CD4-positive, alpha-beta T cell (primary cell): ENCODE results near the gene LVRN. TPM values are rescaled to one million over a fixed set of nuclear protein-coding genes. Genes with fewer than 3 reads are reported as not detected.

ENCODE experiments used
- ATAC-seq: fragments of 200-7000 bp; cut with Tn5 transposase; one replicate; pipeline ENCODE4 v1.10.0; 2022; ENCODE audit warnings: mild to moderate bottlenecking; ENCODE audit not compliant: poor library complexity
- CTCF ChIA-PET: fragments of 350-600 bp; sonication (Branson Sonifier 250); formaldehyde crosslinking; loops from one replicate; lab custom pipeline; 2021; ENCODE audit warnings: antibody characterized with exemption, inconsistent platforms; lab: Charles Lee
- POLR2A ChIA-PET: fragments of 350-600 bp; sonication (Branson Sonifier 250); formaldehyde crosslinking; loops from one replicate; lab custom pipeline; 2021; ENCODE audit warnings: antibody characterized with exemption, inconsistent platforms; lab: Charles Lee
- DNase-seq, 14 experiments: peaks; one replicate each; pipeline ENCODE4 v3.0.0-alpha.2; 2013 to 2020; ENCODE audit warnings: mixed read lengths in 2 of 14
- H3K27ac ChIP-seq, 2 donors: one replicate each; pipeline versions ENCODE4 v1.5.1 to v1.7.0; 2013; ENCODE audit warnings: low read length in 2 of 2, low read depth in 1 of 2, mild to moderate bottlenecking in 1 of 2
- H3K27me3 ChIP-seq, 2 experiments: 1 replicate in 1 of 2; 2 replicates in 1 of 2; pipeline versions ENCODE4 v1.6.1 to v1.7.0; 2013; ENCODE audit warnings: low read length in 2 of 2, control low read depth in 1 of 2, mild to moderate bottlenecking in 1 of 2, moderate library complexity in 1 of 2; ENCODE audit not compliant: insufficient read depth in 2 of 2, control insufficient read depth in 1 of 2
- H3K36me3 ChIP-seq: one replicate; pipeline ENCODE4 v1.6.1; 2013; ENCODE audit warnings: low read length, control low read depth; ENCODE audit not compliant: insufficient read depth
- H3K4me1 ChIP-seq: one replicate; pipeline ENCODE4 v1.6.1; 2013; ENCODE audit warnings: low read length, control low read depth; ENCODE audit not compliant: insufficient read depth
- H3K4me3 ChIP-seq: one replicate; pipeline ENCODE4 v1.5.1; 2013; ENCODE audit warnings: mild to moderate bottlenecking, low read length, moderate library complexity
- H3K9me3 ChIP-seq, 2 experiments: 1 replicate in 1 of 2; 2 replicates in 1 of 2; pipeline versions ENCODE4 v1.6.1 to v1.7.0; 2013; ENCODE audit warnings: low read length in 2 of 2, mild to moderate bottlenecking in 2 of 2, control low read depth in 1 of 2, moderate library complexity in 1 of 2; ENCODE audit not compliant: control insufficient read depth in 1 of 2, insufficient read depth in 1 of 2
- H3K27ac Mint-ChIP-seq: one replicate; pipeline ENCODE4 v1.8.0; 2020; ENCODE audit warnings: mixed read lengths
- H3K27me3 Mint-ChIP-seq: one replicate; pipeline ENCODE4 v1.8.0; 2021; ENCODE audit warnings: mixed read lengths
- H3K36me3 Mint-ChIP-seq: one replicate; pipeline ENCODE4 v1.8.0; 2021; ENCODE audit warnings: low read depth, mixed read lengths
- H3K4me1 Mint-ChIP-seq: one replicate; pipeline ENCODE4 v1.8.0; 2021; ENCODE audit warnings: low read depth, mixed read lengths
- H3K4me3 Mint-ChIP-seq: one replicate; pipeline ENCODE4 v1.8.0; 2020; ENCODE audit warnings: mild to moderate bottlenecking, mixed read lengths
- H3K9me3 Mint-ChIP-seq: one replicate; pipeline ENCODE4 v1.8.0; 2020; ENCODE audit warnings: mixed read lengths
- CTCF ChIP-seq: fragments of 200-600 bp; IDR thresholded peaks from one replicate; pipeline ENCODE4 v1.8.0; 2022; ENCODE audit warnings: antibody characterized with exemption, mild to moderate bottlenecking
- intact Hi-C, 2 experiments: fragments of 100-400 bp; cut with DNase I in 1 of 2; cut with micrococcal nuclease in 1 of 2; formaldehyde crosslinking; loops; one replicate each; pipeline versions ENCODE4 v1.15.1 to v1.9.0; 2023 to 2025; cut with DNase I, micrococcal nuclease
- total RNA-seq, 174 experiments: library from RNA in 2 of 174; stranded (reverse) in 2 of 174; gene quantifications; one replicate each; pipeline ENCODE4 v1.2.3 and lab custom pipeline; 2021 to 2026

LVRN gene
- total RNA-seq, 2 experiments from 2014 or later = 0.17 TPM; not detected in 1

GRCh38 chr5:116075191-116075831, 113.0 kb downstream of the LVRN start:
- ATAC-seq = no peak
- H3K4me1 Mint-ChIP-seq = no peaks in the 10 kb centered on the region
- H3K4me3 ChIP-seq = no peak overlapping the region
- H3K27me3 Mint-ChIP-seq = peaks cover 28% of the 10 kb centered on the region
- peaks cover 8% of the 10 kb centered on the region for H3K36me3 Mint-ChIP-seq
- peak in 2 of 14 experiments; percentile 10 to 29 for DNase-seq
- peaks cover 0 to 7% of the 10 kb centered on the region in 2 experiments for H3K27me3 ChIP-seq
- no peaks in the 10 kb centered on the region for H3K9me3 ChIP-seq
- H3K36me3 ChIP-seq = no peaks in the 10 kb centered on the region
- H3K9me3 Mint-ChIP-seq = no peaks in the 10 kb centered on the region
- CTCF ChIA-PET = no interaction called here
- H3K27ac Mint-ChIP-seq = no peak overlapping the region
- no peak overlapping the region for H3K4me3 Mint-ChIP-seq
- POLR2A ChIA-PET = no interaction called here
- no peak for TF ChIP-seq CTCF
- no peaks in the 10 kb centered on the region for H3K4me1 ChIP-seq
- intact Hi-C loops = no loop called here
- H3K27ac ChIP-seq = no peak overlapping the region

GRCh38 chr5:116076496-116076895, 114.2 kb downstream of the LVRN start:
- Mint-ChIP-seq H3K9me3 (no peaks in the 10 kb centered on the region), H3K36me3 (peaks cover 13% of the 10 kb centered on the region), H3K4me1 (peaks cover 4% of the 10 kb centered on the region), H3K4me3 (no peak overlapping the region), H3K27me3 (peaks cover 24% of the 10 kb centered on the region), H3K27ac (no peak overlapping the region)
- no peak overlapping the region for H3K27ac ChIP-seq
- no peak for TF ChIP-seq CTCF
- no peak for ATAC-seq
- ChIA-PET CTCF (no interaction called here), POLR2A (no interaction called here)
- intact Hi-C loops = no loop called here
- no peaks in the 10 kb centered on the region for H3K36me3 ChIP-seq
- no peaks in the 10 kb centered on the region for H3K9me3 ChIP-seq
- peak in 2 of 14 experiments; percentile 35 to 36 for DNase-seq
- H3K4me3 ChIP-seq = no peak overlapping the region
- peaks cover 0 to 7% of the 10 kb centered on the region in 2 experiments for H3K27me3 ChIP-seq
- H3K4me1 ChIP-seq = no peaks in the 10 kb centered on the region

Other genes starting within 250 kb of the LVRN start
- under 1 TPM; 0.19 to 0.34 TPM for gene CDO1, start 145.8 kb upstream of the LVRN start, total RNA-seq
- 10 to 100 TPM; 61.0 to 62.2 TPM for gene ATG12, start 120.9 kb upstream of the LVRN start, total RNA-seq
- 10 to 100 TPM; 33.2 to 33.6 TPM for gene AP3S1, start 120.5 kb upstream of the LVRN start, total RNA-seq
- gene ARL14EPL, start 70.0 kb downstream of the LVRN start, total RNA-seq = not detected
- 10 to 100 TPM; 26.0 to 27.6 TPM for gene COMMD10, start 122.5 kb downstream of the LVRN start, total RNA-seq